HG02885 (cell line): ENCODE data around the gene PLOD2.
A peak's percentile ranks its signal among the peaks of the same experiment; 100 is the strongest.

Source experiments
- ATAC-seq: cut with Tn5 transposase; IDR thresholded peaks from one replicate; pipeline ENCODE4 v1.9.1; 2021; ENCODE audit warnings: mild to moderate bottlenecking; ENCODE audit not compliant: unreplicated experiment, poor library complexity

The PLOD2 gene

DNA sequence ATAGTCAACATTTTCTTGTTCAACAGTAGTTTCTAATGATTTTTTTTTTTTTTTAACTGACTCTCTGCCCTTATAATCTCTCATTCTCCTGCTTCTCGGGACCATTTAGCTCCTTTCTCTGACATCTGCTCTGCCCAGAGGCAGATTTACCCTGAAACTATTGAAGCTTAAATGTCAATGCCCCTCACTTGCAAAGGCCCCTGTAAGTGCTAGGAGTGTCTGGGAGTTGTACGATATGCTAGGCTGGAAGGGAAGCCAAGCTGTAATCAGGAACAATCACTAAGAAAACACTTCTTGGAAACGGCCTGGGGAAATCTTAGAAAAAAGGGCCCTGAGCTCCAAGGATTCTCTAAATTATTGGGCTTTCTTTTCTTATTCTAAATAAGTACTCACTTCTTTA, 5.8 kb upstream of the PLOD2 start:
- no peak for ATAC-seq

DNA sequence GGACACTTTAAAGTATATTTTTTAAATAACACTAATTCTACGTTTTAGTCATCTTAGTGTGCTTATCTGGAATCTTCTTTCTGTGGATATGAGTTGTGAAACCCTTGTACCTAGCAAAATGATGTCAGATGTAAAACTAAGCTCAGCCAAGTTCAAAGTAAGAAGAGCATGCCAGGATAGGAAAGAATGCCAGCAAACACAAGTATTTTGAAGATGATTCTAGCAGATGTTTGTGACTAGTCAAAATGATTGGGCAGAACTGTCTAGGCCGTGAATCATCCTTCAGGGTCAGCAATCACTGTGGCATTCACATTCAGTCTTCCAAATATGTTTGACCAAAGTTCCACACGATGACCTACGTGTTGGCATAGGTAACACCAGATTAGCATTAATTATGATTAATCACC, 5.4 kb upstream of the PLOD2 start:
- no peak for ATAC-seq

GRCh38 chr3:146165877-146166276, 4.9 kb upstream of the PLOD2 start:
- ATAC-seq = no peak

GRCh38 chr3:146164971-146165769, 4.2 kb upstream of the PLOD2 start:
- ATAC-seq = no peak

DNA sequence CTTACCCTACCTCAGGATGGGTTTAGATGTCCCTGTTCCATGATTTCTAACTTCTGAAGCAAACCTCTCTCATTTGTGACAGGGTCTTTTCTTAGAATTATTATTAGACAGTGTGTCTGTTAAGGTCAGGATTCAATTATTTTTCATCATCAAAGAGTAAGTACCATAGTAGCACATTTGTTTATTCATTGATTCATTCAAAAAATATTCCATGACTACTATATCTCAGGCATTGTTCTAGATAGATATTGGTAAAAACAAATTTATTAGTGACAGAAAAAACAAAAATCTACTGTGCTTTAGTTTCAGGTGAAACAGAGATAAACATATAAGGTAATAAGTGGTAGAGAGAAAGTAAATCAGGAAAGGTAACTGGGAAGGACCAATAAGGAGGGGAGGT, 3.5 kb upstream of the PLOD2 start:
- no peak for ATAC-seq

DNA sequence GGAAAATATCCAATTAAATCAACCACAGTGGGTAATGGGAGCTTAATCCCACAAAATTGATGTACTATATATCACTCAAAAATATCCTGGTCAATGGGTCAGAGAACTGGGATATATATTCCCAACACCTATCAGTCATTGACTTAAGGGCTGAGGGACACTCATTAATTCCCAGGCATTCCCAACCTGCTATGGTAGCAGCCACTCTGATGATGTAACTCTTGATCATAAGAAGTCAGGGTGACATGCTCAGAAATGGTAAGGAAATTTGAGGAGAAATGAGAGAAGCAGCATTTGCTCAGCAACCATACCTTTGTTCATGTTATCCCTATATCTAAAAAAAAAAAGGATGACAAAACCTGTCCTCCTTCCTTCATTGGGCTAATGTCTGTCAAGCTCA, 3.1 kb upstream of the PLOD2 start:
- ATAC-seq = no peak

DNA sequence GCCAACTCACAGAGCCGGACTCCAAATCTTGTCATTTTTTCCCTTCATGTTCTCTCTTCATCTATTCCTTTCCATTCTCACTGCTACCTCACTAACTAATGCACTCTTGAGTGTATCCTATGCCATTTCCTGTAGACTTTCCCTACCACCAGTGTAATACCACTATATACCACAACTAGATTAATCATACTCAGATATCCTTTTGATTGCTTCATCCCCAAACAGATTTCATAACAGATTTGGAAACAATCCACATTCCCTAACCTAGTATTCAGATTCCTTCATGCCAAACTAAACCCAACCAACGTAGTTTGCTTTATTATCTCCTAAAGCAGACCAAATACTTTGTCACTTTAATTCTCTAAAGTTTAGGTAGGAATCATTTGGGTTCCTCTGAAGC, 2.6 kb upstream of the PLOD2 start:
- ATAC-seq = no peak

DNA sequence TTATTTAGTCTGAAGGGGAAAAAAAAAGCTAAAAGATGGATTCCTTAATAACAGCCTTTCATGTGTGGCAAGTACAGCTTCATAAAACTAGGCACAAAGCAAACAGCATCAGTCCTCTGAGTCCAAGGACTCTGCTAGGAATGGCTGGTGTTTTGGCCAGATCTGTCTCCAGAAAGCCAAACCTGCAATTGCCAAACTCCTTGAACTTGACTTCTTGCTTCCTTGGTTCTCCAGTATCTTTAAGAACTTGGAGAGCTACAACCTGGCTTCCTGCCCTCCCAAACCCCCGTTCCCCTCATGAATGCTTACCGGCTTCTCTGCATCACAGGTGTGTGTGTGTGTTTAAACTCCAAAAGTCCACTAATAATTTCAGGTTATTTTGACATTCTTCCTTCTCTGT, 1.6 kb upstream of the PLOD2 start:
- no peak for ATAC-seq

GRCh38 chr3:146161663-146162002, 649 bp upstream of the PLOD2 start:
- ATAC-seq = no peak

DNA sequence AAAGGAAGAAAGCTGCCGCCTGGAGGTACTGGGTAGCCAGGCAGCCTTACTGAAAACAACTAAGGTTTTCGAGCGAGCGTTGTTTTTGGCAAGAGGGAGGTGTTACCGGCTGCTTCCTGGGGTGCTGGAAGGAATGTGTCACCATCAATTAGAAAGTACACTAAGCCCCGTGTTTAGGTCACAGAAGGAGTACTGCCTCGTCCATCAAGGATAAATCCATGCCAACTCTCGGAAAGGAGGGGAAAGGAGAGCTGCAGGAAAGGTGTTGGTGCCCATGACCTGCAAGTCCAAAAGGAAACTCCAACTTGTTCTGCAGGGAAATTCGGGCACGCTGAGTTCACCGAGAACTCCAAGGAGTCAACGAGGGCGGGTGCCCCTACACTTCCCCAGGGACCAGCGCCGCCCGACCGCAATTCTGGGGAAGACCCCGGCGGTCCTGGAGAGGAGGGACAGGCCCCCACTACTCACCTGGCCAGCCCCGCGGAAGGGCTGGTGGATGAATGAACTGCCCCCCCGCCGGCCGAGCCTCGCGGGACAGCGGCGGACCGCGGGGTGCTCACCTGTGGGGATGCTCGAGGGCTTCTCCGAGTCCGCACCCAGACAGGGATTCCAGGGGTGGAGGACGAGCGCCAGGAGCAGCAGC, 542 bp downstream of the PLOD2 start:
- ATAC-seq = peak; percentile 30

DNA sequence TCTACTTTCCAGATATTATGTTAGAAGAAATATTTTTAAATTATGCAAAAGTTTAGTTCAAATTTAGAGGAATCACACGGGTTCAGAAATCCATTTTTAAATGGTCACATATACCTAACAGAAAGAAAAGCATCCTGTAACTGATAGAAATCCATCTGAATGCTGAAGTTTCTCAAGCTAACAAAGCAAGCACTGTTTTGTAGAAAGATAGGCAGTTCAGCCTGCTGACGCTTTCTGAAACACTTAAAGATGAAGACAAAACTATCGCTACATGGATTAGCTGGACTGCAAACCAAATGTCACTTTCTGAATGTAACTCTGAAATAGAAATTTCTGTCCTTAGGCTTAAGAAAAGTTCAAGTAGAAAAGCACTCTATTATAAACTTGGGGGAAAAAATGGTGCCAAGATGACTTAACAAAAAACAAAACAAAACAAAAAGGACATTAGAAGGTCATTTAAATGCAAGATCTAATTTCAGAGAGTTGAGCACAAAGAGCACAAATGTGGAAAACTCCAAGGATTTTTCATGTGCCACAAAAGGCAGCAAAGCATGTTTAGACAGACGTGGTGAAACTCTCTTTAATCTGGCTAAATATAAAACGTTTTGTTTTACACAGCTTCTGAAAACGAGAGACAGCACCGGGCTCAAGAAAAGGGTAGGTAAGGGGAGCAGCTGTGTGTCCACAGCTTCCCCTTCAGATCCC, 1.2 kb downstream of the PLOD2 start:
- ATAC-seq = no peak

DNA sequence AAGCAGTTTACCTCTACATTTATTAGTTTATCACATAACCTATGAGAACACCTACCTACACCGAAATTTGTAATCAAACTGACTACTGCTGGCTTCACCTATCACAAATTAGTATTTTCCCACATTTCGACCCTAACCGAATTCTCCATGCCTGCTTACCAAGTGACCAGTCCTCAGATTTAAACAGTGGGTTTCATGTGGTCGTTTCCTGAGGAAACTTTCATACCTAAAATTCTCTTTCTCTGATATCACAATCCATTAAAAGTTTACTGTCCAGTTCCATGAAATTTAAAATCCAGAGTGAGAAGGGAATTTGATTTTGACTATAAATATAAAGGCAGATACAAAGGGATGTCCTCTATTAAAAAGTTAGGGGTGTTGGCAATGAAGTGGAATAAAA, 1.9 kb downstream of the PLOD2 start:
- no peak for ATAC-seq

- no peak for ATAC-seq
Observed at GRCh38 chr3:146157325-146158060, 3.5 kb downstream of the PLOD2 start.

- ATAC-seq = no peak
Observed at GRCh38 chr3:146156666-146157314, 4.2 kb downstream of the PLOD2 start.

- no peak for ATAC-seq
Observed at GRCh38 chr3:146156095-146156494, 4.9 kb downstream of the PLOD2 start.

DNA sequence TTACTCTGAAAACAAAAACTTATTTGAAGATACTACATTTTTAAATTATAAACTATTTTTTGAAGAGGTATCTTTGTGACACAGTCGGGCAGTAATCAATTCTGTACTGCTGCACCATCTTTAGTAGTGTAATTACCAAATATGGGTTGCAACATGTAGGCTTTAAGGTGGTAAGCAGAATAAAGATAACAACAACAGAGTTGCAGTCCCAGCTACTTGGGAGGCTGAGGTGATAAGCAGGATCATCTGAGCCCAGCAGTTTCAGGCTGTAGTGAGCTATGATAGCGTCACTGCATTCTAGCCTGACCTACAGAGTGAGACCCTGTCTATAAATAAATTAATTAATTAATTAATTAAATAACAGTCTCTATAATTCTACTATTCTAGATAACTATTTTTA, 6.0 kb downstream of the PLOD2 start:
- ATAC-seq = no peak

GRCh38 chr3:146154316-146154715, 6.7 kb downstream of the PLOD2 start:
- no peak for ATAC-seq

DNA sequence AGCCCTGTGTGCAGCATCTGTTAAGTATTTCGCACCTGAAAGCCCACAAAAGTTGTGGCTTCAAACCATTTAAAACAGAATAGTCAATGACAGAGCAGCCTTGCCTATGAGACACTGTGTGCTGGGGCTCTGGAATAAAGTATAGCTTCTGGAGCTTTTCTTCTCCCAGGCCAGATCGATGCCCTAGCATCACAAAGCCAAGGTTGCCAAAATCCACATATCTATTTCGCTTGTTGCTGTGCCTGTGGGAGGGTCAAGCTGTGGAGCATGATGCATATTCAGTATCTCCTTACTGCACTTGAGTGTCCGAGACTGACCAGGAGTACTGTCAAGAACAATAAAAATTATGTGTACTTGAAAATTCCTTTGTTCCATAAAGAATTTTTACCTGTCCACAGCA, 7.6 kb downstream of the PLOD2 start:
- ATAC-seq = no peak

GRCh38 chr3:146152834-146153233, 8.2 kb downstream of the PLOD2 start:
- no peak for ATAC-seq

- ATAC-seq = no peak
Observed at GRCh38 chr3:146148468-146148931, 12.5 kb downstream of the PLOD2 start.
